ENCODE measurements around the gene FAM209A. TPM values are rescaled to one million over a fixed set of nuclear protein-coding genes. Genes with fewer than 3 reads are reported as not detected.
"Not testable (repeated sequence)": the region's sequence is repeated elsewhere in the genome, so short reads cannot be mapped to it uniquely, and the experiment has no call there.

Gene FAM209A, protein sequence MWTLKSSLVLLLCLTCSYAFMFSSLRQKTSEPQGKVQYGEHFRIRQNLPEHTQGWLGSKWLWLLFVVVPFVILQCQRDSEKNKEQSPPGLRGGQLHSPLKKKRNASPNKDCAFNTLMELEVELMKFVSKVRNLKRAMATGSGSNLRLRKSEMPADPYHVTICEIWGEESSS
- total RNA-seq (1 to 10 TPM; 6.4 to 7.1 TPM), total RNA-seq (0.04 to 2.6 (median 0.86) reads per million in 172 experiments)
- polyA plus RNA-seq (2013, experiment 1 of 2), result 3.0 TPM
- 4.2 TPM for polyA plus RNA-seq (2013, experiment 2 of 2)

DNA sequence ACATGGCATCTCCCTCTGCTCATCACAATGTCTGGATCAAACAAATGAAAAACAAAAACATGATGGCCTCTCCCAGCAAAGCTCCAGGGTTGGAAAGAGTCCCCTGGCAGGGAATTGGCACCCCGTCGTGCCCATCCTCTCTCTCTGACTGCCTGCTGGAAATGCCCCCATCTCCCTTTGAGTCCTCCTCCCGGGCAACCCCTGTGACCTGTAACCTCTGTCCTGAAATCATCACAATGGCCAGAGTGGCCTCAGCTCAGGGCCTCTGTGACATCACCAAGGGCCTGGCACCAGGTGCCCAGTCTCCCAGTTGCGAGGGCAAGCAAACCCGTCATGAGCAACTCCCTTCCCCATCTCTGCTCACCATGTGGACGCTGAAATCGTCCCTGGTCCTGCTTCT is at the start of gene FAM209A:
Gene FAM209A (plus strand): TSS at position 301 of the 400 bp plus-strand sequence. CDS start 65 bp downstream, at position 366.
- POLR2A ChIA-PET; H3K27ac ChIP-seq (ENCODE audit: low read depth in 1 of 2, low read length in 2 of 2); H3K27ac Mint-ChIP-seq; H3K4me3 ChIP-seq (ENCODE audit: low read length); ATAC-seq (ENCODE audit: poor library complexity); intact Hi-C loops (cut with DNase I, micrococcal nuclease); H3K27me3 ChIP-seq (ENCODE audit: control insufficient read depth in 1 of 2, insufficient read depth in 2 of 2, low read length in 2 of 2); CTCF ChIA-PET; H3K4me3 Mint-ChIP-seq; H3K27me3 Mint-ChIP-seq; DNase-seq: not testable (repeated sequence)
- Histone ChIP-seq H3K4me1 (ENCODE audit: insufficient read depth, low read length) (peaks cover 16% of the 10 kb centered on the region), H3K9me3 (ENCODE audit: control insufficient read depth in 1 of 2, insufficient read depth in 1 of 2, low read length in 2 of 2) (peaks cover 22 to 29% of the 10 kb centered on the region in 2 experiments), H3K36me3 (ENCODE audit: insufficient read depth, low read length) (peaks cover 10% of the 10 kb centered on the region)
- H3K36me3 Mint-ChIP-seq (ENCODE audit: low read depth), result peaks cover 40% of the 10 kb centered on the region
- H3K4me1 Mint-ChIP-seq (ENCODE audit: low read depth), result peaks cover 12% of the 10 kb centered on the region
- H3K9me3 Mint-ChIP-seq, result peaks cover 12% of the 10 kb centered on the region

DNA sequence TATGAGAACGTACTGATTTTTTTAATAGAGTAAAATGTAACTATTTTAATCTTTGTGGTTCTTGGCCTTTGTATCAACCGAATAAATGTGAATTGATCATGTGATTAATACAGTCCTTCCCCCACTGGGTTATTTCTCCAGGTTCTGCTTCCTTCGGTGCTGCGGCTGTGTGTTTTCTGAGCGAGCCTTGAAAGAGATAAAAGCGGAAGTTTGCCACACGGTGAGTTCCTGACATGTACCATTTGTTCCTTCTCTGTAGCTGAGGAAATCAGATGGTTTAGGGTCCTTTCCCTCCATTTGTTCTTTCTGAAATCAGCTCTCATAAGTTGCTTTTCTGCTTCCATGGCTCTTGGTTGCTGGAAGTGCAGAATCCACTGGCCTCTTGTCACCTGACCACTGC is 40.6 kb upstream of the FAM209A start:
- Mint-ChIP-seq H3K4me1 (ENCODE audit: low read depth) (peaks cover 66% of the 10 kb centered on the region), H3K36me3 (ENCODE audit: low read depth) (peaks cover 96% of the 10 kb centered on the region), H3K4me3 (peak overlapping the region; percentile 81), H3K27ac (peak overlapping the region; percentile 89), H3K27me3 (no peaks in the 10 kb centered on the region), H3K9me3 (no peaks in the 10 kb centered on the region)
- ATAC-seq (ENCODE audit: poor library complexity), result peak; percentile 84
- intact Hi-C loops (cut with DNase I, micrococcal nuclease), result no loop called here
- Histone ChIP-seq H3K27me3 (ENCODE audit: control insufficient read depth in 1 of 2, insufficient read depth in 2 of 2, low read length in 2 of 2) (no peaks in the 10 kb centered on the region), H3K4me3 (ENCODE audit: low read length) (peak overlapping the region; percentile 11), H3K27ac (ENCODE audit: low read depth in 1 of 2, low read length in 2 of 2) (peak overlapping the region; percentile 47 to 57), H3K9me3 (ENCODE audit: control insufficient read depth in 1 of 2, insufficient read depth in 1 of 2, low read length in 2 of 2) (no peaks in the 10 kb centered on the region), H3K36me3 (ENCODE audit: insufficient read depth, low read length) (peaks cover 80% of the 10 kb centered on the region), H3K4me1 (ENCODE audit: insufficient read depth, low read length) (peaks cover 13% of the 10 kb centered on the region)
- TF ChIP-seq, protein P1, sequence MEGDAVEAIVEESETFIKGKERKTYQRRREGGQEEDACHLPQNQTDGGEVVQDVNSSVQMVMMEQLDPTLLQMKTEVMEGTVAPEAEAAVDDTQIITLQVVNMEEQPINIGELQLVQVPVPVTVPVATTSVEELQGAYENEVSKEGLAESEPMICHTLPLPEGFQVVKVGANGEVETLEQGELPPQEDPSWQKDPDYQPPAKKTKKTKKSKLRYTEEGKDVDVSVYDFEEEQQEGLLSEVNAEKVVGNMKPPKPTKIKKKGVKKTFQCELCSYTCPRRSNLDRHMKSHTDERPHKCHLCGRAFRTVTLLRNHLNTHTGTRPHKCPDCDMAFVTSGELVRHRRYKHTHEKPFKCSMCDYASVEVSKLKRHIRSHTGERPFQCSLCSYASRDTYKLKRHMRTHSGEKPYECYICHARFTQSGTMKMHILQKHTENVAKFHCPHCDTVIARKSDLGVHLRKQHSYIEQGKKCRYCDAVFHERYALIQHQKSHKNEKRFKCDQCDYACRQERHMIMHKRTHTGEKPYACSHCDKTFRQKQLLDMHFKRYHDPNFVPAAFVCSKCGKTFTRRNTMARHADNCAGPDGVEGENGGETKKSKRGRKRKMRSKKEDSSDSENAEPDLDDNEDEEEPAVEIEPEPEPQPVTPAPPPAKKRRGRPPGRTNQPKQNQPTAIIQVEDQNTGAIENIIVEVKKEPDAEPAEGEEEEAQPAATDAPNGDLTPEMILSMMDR (IDR thresholded peaks at IDR 0.05), result no peak
- ChIA-PET CTCF (no interaction called here), POLR2A (interaction anchor here (1.0 to 1.4 kb wide), 4 partner anchors 10 to 92 kb away, joined by 3 to 5 read pairs (median 4); partner anchors contain the start of genes AURKA and CSTF1)
- DNase-seq, result peak in 4 of 14 experiments; percentile 41 to 58 (median 45)

DNA sequence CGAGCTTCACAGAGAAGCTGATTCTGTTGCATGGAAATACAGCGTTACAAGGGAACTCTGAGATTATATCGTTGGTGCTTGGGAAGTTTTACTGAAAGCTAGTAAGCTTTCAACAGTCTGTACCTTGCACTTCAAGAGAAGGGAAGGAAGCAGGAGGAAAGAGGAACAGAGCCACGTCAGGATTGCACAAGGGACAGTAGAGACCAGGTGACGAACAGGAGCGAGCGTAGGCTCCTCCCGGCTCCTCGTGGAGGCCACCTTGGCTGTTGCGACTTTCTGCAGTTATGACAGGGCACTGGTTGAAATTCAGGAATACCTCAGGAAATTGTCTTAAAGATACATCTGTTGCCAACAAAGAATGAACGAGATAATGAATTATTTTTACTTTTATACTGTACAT is 37.3 kb upstream of the FAM209A start:
- ATAC-seq (ENCODE audit: poor library complexity), result no peak
- Histone ChIP-seq H3K27ac (ENCODE audit: low read depth in 1 of 2, low read length in 2 of 2) (no peak overlapping the region), H3K9me3 (ENCODE audit: control insufficient read depth in 1 of 2, insufficient read depth in 1 of 2, low read length in 2 of 2) (no peaks in the 10 kb centered on the region), H3K36me3 (ENCODE audit: insufficient read depth, low read length) (peaks cover 72% of the 10 kb centered on the region), H3K4me3 (ENCODE audit: low read length) (no peak overlapping the region), H3K27me3 (ENCODE audit: control insufficient read depth in 1 of 2, insufficient read depth in 2 of 2, low read length in 2 of 2) (no peaks in the 10 kb centered on the region), H3K4me1 (ENCODE audit: insufficient read depth, low read length) (peaks cover 13% of the 10 kb centered on the region)
- Mint-ChIP-seq H3K9me3 (no peaks in the 10 kb centered on the region), H3K4me1 (ENCODE audit: low read depth) (peaks cover 49% of the 10 kb centered on the region), H3K36me3 (ENCODE audit: low read depth) (peaks cover 93% of the 10 kb centered on the region), H3K27ac (peak overlapping the region; percentile 17), H3K27me3 (no peaks in the 10 kb centered on the region), H3K4me3 (no peak overlapping the region)
- intact Hi-C loops (cut with DNase I, micrococcal nuclease), result no loop called here
- peak in 1 of 14 experiments; percentile 17 for DNase-seq
- TF ChIP-seq, protein P1 (IDR thresholded peaks at IDR 0.05), result no peak
- ChIA-PET POLR2A (no interaction called here), CTCF (no interaction called here)
